ENCODE results near the gene THAP11.
"Not testable (repeated sequence)": the region's sequence is repeated elsewhere in the genome, so short reads cannot be mapped to it uniquely, and the experiment has no call there.

The THAP11 gene

DNA sequence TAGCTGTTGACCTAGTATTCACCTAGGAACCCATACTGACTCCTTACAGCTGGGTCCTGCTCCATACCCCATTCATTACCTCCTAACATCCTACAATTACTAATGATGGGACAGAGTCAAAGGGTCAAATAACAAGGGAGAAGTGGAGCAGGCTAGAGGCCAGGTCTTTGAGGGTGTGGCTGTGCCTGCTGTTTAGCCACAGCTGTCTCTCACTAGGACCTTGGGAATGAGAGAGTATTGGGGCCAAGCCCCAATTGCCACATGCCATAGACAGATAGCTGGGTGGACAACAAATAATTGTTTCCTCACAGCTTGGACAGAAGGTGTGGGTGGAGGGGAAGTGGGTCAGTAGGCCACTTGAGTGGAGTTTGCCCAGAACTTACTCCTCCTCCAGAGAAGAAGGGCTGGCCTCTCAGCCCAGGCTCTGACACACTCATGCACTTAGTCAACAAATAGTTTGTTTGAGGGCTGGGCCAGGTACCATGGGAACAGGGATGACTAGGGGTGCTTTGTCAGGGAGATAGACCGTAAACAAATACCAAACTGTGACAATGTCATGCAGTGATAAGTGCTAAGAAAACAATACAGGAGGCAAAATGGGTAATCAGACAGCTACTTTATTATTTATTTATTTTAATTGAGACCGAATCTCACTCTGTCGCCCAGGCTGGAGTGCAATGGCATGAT, 15.6 kb downstream of the THAP11 start:
- Histone ChIP-seq H3K4me3 (no peak overlapping the region), H3K27ac (peak overlapping the region in 20 of 21 experiments; percentile 14 to 91 (median 79))

DNA sequence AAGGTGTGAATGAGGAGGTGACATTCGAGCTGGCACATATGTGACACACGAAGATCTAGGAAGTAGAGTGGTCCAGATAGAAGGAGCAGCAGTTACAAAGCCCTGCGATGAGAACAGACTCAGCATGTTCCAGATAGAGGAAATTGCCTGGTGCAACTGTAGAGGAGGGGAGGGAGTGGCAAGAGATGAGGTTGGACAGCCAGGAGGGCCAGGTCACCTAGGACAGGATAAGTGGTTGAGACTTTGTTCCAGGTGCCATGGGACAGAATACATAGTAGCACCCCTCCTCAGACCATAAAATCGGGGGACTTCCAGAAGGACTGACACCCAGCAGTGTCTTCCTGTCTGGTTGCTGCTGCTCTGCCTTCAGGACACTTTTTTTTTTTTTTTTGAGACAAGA, 16.4 kb downstream of the THAP11 start:
- Histone ChIP-seq H3K27ac (peak overlapping the region in 20 of 21 experiments; percentile 14 to 91 (median 79)), H3K4me3 (no peak overlapping the region)

DNA sequence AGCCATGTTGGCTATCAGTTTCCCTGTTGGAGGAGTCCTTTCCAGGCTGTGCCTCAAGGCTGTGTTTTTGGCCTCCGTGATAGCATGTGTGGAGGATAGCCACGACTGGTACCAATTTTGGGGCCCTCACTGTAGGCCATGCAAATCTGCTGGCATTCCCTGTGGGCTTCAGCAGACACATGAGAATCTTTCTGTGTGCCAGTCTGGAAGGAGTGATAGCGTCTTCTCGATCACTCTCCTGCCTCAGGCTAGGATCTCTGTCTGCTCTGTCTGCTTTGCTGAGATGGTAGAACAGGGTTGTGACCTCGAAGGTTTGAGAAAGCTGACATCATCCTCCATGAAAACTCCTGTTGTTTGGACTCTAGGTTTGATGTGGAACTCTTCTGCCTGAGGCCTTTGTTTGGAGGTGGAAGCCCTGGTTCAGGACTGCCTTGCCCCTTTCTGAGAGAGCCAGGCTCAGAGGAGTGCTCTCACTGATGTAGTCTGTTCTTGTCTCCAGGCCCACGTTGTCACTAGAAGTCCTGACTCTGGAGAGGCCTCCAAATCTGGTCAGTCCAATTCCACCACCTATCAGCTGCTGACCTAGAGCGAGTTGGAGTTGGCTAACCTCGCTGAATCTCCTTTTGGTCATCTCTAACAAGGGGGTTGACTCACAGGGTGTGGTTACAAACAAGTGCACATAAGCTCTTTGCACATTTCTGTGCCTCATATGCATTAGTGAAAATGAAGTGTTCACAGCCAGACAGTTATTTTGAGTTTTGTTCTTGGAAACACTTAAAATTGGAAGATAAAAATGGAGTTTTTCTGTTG, 18.7 kb downstream of the THAP11 start:
- H3K27ac ChIP-seq = peak overlapping the region in 11 of 21 experiments; percentile 21 to 75 (median 50)

DNA sequence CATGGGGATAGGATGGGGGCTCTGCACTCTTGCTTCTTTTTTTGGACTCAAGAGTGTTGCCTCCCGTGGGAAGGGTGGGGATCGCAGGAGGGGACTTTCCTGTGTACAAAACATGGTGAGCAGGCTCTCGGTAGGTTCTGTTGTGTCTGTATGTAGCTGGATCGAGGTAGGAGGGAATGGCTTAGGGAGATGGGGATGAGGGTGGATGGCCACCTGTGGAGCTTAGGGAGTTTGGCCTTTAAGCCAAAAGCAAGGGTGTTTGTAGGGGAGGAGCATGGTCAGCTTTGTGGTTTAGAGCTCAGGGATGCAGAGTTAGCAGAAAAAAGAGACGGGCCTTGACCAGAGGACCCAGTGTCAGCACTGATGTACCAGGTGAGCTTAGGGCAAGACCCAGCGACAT, 19.8 kb downstream of the THAP11 start:
- H3K27ac ChIP-seq = peak overlapping the region in 6 of 21 experiments; percentile 13 to 77 (median 46)
- H3K4me3 ChIP-seq = no peak overlapping the region

More for the DNA sequence above, 18.7 kb downstream of the THAP11 start:
- H3K4me3 ChIP-seq = no peak overlapping the region

DNA sequence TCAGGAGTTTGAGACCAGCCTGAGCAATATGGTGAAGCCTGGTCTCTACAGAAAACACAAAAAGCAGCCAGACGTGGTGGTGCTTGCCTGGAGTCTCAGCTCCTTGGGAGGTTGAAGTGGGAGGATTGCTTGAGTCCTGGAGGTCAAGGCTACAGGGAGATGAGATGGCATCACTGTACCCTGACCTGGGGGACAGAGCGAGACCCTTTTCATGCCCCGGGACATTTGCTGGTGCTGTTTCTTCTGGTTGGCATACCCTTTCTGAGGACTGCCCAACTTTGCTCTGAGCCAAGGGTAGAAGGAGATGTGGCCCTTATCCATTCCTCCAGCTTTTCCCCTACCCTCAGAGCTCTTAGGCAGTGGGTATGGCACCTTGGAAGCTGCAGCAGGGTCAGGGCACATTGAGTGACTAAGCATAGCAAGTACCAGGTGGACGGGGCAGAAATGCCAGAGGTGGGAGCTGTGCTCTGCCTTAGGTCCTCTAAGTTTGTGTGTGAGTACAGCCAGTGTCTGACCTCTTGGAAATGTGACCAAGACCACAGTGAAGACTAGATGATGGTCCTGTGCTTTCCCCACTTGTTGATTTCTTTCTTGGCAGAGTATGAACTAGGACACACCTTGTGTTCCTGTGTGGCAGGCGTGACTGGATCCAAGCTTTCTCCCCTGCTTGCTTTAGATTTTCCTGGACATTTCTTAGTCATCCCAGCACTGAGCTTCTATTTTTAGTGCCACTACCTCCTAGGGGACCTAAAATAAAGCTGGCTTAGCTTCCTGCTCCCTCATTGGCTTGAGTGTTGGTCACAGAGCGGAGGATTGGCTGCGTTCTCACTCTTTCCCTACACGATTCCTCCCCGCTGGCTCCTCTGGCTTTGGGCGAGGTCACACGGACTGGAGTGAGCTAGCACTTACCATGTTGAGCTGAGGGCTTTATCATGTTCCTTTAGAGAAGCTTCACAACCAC, 20.8 kb downstream of the THAP11 start:
- peak overlapping the region in 11 of 21 experiments; percentile 16 to 77 (median 60) for H3K27ac ChIP-seq

DNA sequence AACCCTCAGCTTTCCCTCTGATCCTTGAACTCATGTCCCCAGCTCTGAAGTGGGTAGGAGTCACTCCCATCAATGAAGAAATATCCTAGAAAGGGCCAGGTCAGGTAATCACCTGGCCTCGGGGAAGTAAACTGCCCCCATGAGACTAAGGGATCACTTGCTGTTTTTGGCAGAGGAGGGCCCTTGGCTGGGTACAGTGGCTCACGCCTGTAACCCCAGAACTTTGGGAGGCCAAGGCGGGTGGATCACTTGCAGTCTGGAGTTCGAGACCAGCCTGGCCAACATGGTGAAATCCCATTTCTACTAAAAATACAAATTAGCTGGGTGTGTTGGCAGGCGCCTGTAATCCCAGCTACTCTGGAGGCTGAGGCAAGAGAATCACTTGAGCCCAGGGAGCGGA, 21.9 kb downstream of the THAP11 start:
- not testable (repeated sequence) for H3K4me3 ChIP-seq
- H3K27ac ChIP-seq = peak overlapping the region in 9 of 21 experiments; percentile 2 to 77 (median 58)

More for the DNA sequence above, 20.8 kb downstream of the THAP11 start:
- no peak overlapping the region for H3K4me3 ChIP-seq

DNA sequence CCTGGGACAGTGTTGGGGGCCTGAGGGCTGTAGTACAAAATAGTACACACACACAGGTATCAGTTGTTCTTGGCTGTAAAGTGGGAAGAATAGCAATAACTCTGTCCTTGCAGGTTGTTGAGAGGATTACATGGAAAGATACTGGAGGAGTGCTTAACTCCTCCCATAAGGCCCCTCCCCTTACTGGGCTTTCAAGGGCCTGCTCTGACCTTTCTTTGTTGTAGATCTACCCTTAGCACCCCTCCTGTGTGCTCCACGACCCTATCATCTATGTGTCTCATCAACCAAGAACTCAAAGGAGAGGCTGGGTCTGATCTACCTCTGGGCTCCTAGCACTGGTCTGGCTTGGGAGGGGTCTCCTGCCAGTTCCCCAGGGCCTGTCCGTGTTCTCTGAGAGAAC, 22.5 kb downstream of the THAP11 start:
- Histone ChIP-seq H3K27ac (peak overlapping the region in 1 of 21 experiments; percentile 49), H3K4me3 (no peak overlapping the region)

DNA sequence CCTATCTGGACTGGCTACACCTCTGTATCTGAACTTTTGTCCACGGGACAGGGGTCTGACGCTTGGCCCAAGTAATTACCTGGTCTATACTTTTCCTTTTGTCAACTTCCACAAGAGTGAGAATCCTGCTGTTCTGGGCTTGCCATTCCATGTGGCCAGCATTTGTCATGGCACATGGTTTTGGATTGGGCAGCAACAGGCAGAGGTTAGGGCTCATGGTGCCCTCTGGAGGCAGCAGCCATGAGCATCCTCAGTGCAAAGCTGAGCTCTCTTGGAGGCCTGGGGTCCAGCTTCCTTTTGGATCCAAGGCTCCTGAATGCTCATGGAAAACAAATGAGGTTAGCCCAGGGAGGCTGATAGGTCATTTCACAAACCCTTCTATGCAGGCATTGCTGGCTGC, 23.2 kb downstream of the THAP11 start:
- no peak overlapping the region for H3K4me3 ChIP-seq
- no peak overlapping the region for H3K27ac ChIP-seq

DNA sequence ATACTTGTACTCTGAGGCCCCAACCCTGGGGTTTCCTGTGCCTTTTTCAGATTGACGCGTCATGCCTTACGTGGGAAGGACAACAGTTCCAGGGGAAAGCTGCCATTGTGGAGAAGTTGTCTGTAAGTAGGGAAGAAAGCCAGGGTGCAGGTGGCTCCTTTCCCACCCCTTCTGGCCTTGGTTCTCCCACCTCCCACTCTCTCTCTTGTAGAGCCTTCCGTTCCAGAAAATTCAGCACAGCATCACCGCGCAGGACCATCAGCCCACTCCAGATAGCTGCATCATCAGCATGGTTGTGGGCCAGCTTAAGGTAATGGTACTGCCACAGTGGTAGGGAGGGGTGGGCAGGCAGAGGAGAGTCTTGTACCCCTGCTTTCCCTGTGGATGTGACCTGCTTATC, 26.2 kb downstream of the THAP11 start:
- no peak overlapping the region for H3K27ac ChIP-seq
- H3K4me3 ChIP-seq = no peak overlapping the region

DNA sequence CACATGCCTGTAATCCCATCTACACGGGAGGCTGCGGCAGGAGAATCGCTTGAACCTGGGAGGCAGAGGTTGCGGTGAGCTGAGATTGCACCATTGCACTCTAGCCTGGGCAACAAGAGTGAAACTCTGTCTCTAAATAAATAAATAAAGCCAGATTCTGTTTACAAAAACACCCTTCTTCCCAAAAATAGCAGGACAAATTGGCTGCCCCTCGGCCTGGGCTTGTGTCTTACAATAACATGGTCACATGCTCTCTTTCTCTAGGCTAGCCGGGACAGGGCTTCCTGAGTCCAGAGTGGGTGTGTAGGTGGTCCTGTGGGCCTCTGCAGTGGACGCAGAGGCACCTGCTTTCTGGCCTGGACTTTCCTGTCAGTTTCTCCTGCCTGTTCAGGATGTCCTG, 27.5 kb downstream of the THAP11 start:
- Histone ChIP-seq H3K4me3 (no peak overlapping the region), H3K27ac (no peak overlapping the region)

DNA sequence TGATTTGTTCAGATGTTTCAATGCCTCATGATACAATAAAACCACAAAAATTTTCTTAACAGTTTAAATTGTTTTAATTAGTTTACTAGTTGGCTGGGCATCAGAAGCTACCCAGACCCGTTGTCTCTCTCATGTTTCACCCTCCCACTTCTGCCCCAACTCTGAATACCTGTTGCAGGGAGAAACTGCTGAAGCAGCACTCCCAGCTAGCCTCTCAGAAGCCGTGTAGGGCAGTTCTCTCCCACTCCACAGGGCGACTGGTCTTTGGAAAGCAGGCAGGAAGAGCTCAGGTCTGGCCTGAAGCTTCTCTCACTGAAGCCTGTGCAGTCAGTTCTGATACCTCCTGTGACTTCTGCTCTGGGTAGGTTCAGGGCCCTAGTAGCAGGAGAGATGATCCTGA, 29.1 kb downstream of the THAP11 start:
- H3K4me3 ChIP-seq = no peak overlapping the region

DNA sequence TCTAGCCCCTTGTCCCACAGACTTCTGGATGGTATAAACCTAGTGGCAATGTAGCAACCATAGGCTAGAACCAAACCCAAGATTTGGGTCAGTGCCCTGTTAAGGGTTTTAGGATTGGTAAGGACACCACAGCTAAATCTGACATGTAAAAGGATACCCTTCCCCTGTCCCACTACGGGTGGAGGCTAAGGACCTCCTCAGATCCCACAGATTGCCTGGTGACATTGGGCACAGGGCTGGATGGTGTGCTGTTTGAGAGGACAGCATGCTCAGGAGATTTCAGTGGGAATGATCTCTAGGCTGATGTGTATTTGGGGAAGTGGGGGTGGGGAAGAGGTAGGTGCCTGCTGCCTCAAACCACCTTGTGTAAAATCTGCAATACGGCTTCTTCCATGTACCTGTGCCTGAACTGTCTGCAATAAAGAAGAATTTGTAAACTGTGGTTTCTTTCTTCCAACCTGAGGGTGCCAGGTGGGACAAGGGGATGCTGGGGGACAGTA, 30.1 kb downstream of the THAP11 start:
- Histone ChIP-seq H3K27ac (peak overlapping the region in 19 of 21 experiments; percentile 78 to 97 (median 90)), H3K4me3 (peak overlapping the region in 4 of 7 experiments; percentile 86 to 99 (median 94))

More for the DNA sequence above, 29.1 kb downstream of the THAP11 start:
- peak overlapping the region in 2 of 21 experiments; percentile 89 to 93 for H3K27ac ChIP-seq

DNA sequence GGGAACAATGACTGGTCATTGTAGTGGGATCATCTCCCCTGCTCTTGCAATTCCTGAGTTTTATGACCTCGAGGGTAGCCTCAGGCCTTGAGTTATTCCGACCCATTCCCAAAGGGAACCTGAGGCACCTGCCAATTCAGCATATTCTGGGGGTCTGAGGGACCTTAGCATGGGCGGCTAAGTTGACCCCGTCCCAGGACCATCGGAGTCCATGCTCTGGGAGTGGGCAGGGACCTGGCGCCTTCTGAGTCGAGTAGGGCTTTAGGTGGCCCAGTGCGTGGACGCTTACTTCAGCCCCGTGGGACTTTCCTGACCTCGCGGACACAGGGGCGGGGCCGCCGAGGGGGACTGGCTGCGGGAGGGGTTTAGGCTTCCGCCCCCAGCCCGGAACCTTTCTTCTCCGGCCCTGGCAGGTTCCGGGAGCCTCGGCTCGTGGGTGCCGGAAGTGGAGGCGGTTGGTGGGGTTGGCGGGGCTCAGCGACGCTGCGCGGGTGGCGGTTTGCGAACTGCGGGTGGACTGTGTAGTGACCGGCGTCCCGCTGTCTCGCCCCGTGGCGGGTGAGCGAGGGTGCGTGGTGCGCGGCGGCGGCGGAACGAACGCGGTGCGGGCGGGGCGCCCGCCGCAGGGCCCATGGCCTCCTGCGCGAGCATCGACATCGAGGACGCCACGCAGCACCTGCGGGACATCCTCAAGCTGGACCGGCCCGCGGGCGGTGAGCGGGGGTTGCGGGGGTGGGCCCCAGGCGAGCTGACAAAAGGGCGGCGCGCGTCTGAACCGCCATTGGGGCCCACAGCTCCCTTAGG, 30.7 kb downstream of the THAP11 start, which contains the start of gene EDC4:
Gene EDC4, plus strand, starts transcription at position 422 of the 804 bp plus-strand sequence. Its CDS starts 210 bp downstream, at position 632.
- peak within 1 kb of the TSS; percentile 86 to 99 (median 96) for H3K4me3 ChIP-seq
- peak within 1 kb of the TSS; percentile 16 to 97 (median 89) for H3K27ac ChIP-seq

DNA sequence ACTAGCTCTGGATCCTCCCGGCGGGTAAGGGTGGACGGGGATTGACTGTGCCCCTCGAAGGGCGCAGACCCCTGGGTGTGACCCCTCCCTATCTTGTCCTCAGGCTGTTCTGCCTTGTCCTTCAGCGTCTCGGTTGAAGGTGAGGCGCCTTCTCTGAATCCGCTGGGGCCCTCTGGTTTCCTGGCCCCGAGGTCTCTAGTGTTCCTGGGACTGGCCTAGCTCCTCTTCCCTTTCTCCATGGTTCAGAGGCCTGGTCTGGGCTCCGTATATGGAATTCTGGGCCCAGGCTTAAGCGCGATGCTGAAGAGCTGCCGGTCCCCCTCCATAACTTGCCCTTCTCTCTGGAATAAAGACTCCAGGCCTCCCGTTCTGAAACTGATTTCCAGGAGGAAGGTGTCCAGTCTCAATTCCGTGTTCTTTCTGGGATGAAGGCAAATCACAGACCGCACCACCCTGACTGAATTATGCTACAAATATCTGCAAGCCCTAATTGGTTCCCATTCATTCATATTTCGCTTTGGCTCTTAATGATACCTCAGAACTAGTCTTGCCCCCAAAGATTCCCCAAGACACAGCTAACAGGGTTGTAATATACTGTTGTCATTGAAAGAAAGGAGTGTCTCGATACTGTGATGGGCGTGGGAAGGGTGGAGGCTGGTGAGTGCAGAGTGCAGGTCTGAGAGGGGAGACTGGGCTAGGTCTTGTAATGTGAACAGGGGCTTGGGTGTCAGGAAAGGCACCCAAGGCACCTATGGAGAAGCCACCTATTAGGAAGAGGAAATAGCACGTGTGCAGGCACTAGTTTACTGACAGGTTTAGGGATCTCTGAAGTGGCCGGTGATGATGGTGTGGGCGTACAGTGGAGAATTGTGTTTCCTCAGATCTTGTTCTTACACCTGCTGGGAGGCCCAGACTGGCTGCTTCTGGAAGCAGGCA, 31.6 kb downstream of the THAP11 start:
- peak overlapping the region; percentile 16 to 97 (median 89) for H3K27ac ChIP-seq
- H3K4me3 ChIP-seq = peak overlapping the region; percentile 86 to 99 (median 96)

DNA sequence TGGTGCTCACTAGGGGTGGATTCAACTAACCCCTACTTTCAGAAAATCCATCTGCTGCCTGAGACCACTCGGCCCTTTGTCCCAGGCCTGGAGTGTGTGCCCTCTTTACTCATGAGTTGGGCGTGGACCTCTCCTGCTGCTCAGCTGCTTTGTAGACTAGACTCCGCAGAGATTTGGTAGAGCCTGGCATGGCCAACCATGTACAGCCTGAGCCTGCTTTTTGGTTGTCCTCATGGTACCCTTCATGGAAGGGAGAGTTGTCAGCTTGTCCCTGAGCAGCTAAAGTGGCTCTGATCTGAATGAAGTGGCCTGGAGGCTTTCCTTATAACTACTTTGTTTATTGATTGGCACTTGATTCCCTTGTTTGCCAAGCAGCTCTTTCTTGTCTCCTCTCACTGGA, 32.3 kb downstream of the THAP11 start:
- Histone ChIP-seq H3K27ac (peak overlapping the region in 1 of 21 experiments; percentile 83), H3K4me3 (peak overlapping the region in 2 of 7 experiments; percentile 96 to 99)

DNA sequence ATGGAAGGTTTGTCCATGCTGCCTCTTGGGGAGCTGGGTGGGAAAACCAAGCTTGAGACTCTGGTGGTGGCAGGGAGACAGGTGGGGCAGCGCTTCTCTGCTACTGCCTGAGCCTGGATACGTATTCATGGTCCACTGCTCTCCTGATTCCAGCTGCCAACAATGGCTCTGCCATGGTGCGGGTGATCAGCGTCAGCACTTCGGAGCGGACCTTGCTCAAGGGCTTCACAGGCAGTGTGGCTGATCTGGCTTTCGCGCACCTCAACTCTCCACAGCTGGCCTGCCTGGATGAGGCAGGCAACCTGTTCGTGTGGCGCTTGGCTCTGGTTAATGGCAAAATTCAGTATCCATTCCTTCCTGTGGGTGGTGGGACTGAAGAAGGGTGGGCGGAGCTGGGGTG, 34.9 kb downstream of the THAP11 start:
- H3K4me3 ChIP-seq = no peak overlapping the region
- H3K27ac ChIP-seq = no peak overlapping the region

DNA sequence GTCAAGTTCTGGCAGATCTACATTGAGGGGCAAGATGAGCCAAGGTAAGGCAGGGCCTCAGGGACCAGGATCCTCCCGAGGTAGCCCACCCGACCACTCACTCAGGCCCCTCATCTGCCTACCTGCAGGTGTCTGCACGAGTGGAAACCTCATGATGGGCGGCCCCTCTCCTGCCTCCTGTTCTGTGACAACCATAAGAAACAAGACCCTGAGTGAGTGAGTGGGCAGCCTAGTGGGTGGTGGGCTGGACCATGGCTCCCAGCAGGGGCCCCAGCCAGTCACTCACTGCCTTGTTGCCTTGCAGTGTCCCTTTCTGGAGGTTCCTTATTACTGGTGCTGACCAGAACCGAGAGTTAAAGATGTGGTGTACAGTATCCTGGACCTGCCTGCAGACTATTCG, 36.1 kb downstream of the THAP11 start:
- H3K27ac ChIP-seq = no peak overlapping the region
- no peak overlapping the region for H3K4me3 ChIP-seq
